Measurements from ENCODE around the gene EHMT1. TPM values are rescaled to one million over a fixed set of nuclear protein-coding genes. Genes with fewer than 3 reads are reported as not detected.

EHMT1 gene
- total RNA-seq, 2 experiments from 2014 or later: 87.1 to 91.4 TPM

DNA sequence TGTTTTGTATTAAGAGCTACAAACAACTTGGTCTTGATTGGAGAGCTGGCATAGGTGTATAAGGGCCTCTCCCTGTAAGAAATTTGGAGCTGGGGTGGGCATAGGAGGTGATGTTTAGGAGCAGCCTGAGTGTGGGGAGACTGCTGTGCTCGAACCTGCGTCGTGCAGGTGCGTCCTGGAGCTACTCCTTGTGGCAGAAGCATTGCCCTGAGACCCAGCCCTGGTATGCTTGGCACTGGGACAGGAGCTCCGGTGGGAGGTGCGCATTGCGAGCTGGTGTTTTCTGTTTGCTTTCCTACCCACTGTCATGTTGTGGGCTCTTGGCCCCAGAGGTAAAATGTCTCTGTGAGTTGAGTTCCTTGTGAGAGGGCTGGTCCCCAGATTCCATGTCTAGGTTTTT is 46.4 kb downstream of the EHMT1 start:
- DNase-seq: no peak
- ChIA-PET POLR2A (no interaction called here), CTCF (interaction anchor here (1.5 kb wide), 1 partner anchor 9 kb away, joined by 3 read pairs; no protein-coding TSS in a partner anchor)
- Mint-ChIP-seq H3K27me3 (no peaks in the 10 kb centered on the region), H3K4me3 (no peak overlapping the region), H3K4me1 (peaks cover 10% of the 10 kb centered on the region), H3K9me3 (no peaks in the 10 kb centered on the region), H3K27ac (no peak overlapping the region), H3K36me3 (ENCODE audit: low read depth) (peaks cover 15% of the 10 kb centered on the region)

- CTCF ChIA-PET: interaction anchor here (1.5 kb wide), 1 partner anchor 8 kb away, joined by 3 read pairs; no protein-coding TSS in a partner anchor
- H3K4me3 Mint-ChIP-seq: no peak overlapping the region
- no peak for DNase-seq
- no peaks in the 10 kb centered on the region for H3K27me3 Mint-ChIP-seq
- H3K9me3 Mint-ChIP-seq: no peaks in the 10 kb centered on the region
- H3K27ac Mint-ChIP-seq: no peak overlapping the region
- H3K4me1 Mint-ChIP-seq: peaks cover 12% of the 10 kb centered on the region
- POLR2A ChIA-PET: no interaction called here
- H3K36me3 Mint-ChIP-seq (ENCODE audit: low read depth): peaks cover 15% of the 10 kb centered on the region
These were observed 47.1 kb downstream of the EHMT1 start for GRCh38 chr9:137665697-137666512.

DNA sequence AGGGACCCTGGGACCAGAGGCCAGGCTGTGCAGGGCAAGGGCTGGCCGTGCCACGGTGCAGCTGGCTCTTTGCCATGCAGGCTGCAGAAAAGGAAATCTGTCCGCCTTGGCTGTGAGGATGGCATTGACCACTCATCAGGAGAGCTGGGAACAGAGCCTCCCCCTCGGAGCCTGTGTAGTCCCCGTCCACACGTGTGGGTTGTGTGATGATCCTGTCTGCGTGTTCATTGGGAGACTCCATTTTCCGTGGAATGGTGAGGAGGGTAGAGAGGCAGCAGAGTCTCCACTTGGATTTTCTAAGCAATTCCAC is 47.7 kb downstream of the EHMT1 start:
- CTCF ChIA-PET: no interaction called here
- H3K9me3 Mint-ChIP-seq: no peaks in the 10 kb centered on the region
- peaks cover 15% of the 10 kb centered on the region for H3K36me3 Mint-ChIP-seq (ENCODE audit: low read depth)
- no peaks in the 10 kb centered on the region for H3K27me3 Mint-ChIP-seq
- no peak for DNase-seq
- peaks cover 12% of the 10 kb centered on the region for H3K4me1 Mint-ChIP-seq
- H3K27ac Mint-ChIP-seq: no peak overlapping the region
- H3K4me3 Mint-ChIP-seq: no peak overlapping the region
- POLR2A ChIA-PET: no interaction called here

DNA sequence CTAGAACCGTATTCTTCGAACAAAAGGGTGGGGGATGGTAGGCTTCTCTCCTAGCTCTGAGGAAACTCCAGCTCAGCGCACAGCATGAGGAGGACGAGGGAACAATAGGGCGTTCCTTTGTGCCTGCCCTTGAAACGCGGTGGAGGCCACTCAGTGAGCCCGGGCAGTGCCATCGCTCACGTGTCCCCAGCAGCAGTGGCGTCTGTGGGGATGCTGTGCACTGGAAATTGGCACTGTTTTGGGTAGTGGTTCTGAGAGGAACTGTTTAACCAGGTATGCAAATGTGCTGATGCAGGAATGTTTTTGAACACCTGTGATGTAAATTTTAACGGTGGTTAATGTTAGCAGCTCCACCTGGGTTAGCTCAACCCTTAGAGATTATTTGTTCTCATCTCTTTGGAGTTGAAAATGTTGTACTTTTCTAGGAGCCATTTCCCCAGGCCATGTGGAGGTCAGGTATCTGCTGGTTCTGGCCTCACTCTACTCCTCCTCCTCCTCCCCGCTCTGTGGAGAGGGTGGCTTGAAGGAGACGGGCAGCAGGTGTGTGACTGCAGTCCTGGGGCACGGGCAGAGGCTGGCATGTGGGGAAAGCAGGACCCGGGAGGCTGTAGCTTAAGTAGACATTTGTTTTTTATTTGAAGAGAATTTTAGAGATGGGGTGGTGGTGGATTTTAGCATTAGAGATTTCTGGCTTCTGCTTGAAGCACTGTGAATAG is 48.3 kb downstream of the EHMT1 start:
- Mint-ChIP-seq H3K36me3 (ENCODE audit: low read depth) (peaks cover 15% of the 10 kb centered on the region), H3K4me1 (peaks cover 12% of the 10 kb centered on the region), H3K9me3 (no peaks in the 10 kb centered on the region), H3K4me3 (no peak overlapping the region), H3K27me3 (no peaks in the 10 kb centered on the region), H3K27ac (no peak overlapping the region)
- no peak for DNase-seq
- POLR2A ChIA-PET: no interaction called here
- CTCF ChIA-PET: no interaction called here

DNA sequence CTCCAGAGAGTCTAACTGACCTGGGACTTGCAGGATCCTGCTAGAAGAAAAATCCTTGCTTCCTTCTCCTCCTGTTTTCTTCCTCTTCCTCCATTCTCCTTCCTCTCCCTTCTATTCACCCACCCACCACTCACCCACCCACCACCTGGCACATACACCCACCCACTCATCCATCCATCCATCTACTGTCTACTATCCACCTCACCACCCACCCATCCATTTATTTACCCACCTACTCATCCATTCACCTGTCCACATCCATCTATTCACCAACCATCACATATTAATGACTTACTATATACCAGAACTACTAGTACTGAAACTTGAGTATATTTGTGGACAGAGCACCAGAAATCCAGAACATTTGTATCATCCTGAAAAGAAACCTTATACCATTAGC is 49.4 kb downstream of the EHMT1 start:
- ChIA-PET CTCF (no interaction called here), POLR2A (no interaction called here)
- H3K4me1 Mint-ChIP-seq: peaks cover 19% of the 10 kb centered on the region
- peaks cover 15% of the 10 kb centered on the region for H3K36me3 Mint-ChIP-seq (ENCODE audit: low read depth)
- H3K4me3 Mint-ChIP-seq: no peak overlapping the region
- H3K9me3 Mint-ChIP-seq: no peaks in the 10 kb centered on the region
- no peaks in the 10 kb centered on the region for H3K27me3 Mint-ChIP-seq
- H3K27ac Mint-ChIP-seq: no peak overlapping the region
- no peak for DNase-seq

- H3K27ac Mint-ChIP-seq: no peak overlapping the region
- H3K4me3 Mint-ChIP-seq: no peak overlapping the region
- H3K27me3 Mint-ChIP-seq: no peaks in the 10 kb centered on the region
- POLR2A ChIA-PET: no interaction called here
- H3K9me3 Mint-ChIP-seq: no peaks in the 10 kb centered on the region
- peaks cover 15% of the 10 kb centered on the region for H3K36me3 Mint-ChIP-seq (ENCODE audit: low read depth)
- DNase-seq: no peak
- CTCF ChIA-PET: interaction anchor here (1.0 kb wide), 1 partner anchor 88 kb away, joined by 3 read pairs; no protein-coding TSS in a partner anchor
- H3K4me1 Mint-ChIP-seq: peaks cover 20% of the 10 kb centered on the region
These were observed 50.5 kb downstream of the EHMT1 start for GRCh38 chr9:137669261-137669672.

DNA sequence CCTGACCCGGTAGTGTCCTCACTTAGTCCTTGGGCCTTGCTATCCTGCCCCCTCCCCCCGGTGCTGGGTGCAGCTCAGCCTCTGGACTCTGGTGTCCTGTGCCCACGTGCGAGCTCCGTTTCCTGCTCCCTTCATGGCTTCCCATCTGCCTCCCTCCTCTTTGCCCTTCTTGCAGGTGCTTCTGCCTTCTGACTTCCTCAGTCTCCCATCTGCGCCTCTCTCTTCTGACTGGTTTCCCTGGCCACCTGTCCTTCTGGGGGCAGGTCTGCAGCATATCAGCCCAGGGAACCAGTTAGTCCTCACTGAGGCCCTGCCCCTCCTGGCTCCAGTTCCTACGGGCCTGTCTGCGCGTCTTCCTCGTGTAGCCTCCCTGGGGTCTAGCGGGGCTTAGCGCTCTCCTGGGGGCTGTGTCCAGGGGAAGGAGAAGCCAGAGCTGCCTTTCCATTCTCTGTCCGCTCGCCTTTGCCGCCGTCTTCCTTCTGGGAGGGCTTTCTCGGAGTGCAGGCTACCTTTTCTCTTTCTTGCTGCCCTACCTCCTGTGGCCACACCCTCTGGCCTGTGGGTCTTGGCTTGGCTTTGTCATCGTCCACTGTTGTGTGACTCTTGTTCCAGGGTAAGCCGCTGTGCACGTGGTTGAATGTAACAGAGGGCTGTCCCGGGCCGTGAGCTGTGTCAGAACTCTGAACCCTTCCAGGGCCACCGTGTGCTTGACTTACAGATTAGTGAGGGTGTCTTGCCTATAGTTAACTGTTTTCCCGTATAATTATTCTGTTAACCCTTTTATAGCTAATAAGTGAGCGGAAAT is 51.8 kb downstream of the EHMT1 start:
- H3K36me3 Mint-ChIP-seq (ENCODE audit: low read depth): peaks cover 13% of the 10 kb centered on the region
- H3K4me1 Mint-ChIP-seq: peaks cover 18% of the 10 kb centered on the region
- CTCF ChIA-PET: interaction anchor here (0.7 to 1.0 kb wide), 3 partner anchors 14 to 428 kb away, joined by 3 to 5 read pairs (median 4); no protein-coding TSS in a partner anchor
- no peak for DNase-seq
- POLR2A ChIA-PET: no interaction called here
- H3K27me3 Mint-ChIP-seq: no peaks in the 10 kb centered on the region
- H3K27ac Mint-ChIP-seq: no peak overlapping the region
- H3K4me3 Mint-ChIP-seq: no peak overlapping the region
- no peaks in the 10 kb centered on the region for H3K9me3 Mint-ChIP-seq

DNA sequence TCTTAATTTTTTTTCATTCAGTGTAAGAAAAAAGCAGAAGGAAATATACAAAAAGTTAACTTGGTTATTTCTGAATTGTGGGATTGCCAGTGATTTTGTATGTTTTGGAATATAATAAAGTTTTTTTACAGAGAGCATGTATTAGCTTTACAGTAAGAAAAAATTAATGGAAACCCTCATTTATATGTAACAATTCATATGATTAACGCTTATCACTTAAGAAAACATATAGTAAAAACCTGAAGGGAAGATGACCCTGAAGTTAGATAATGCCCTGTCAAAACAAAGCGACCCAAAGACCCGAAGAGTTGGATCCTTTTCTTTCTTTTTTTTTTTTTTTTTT is 52.4 kb downstream of the EHMT1 start:
- Mint-ChIP-seq H3K4me1 (peaks cover 18% of the 10 kb centered on the region), H3K9me3 (no peaks in the 10 kb centered on the region), H3K4me3 (no peak overlapping the region), H3K27me3 (no peaks in the 10 kb centered on the region), H3K36me3 (ENCODE audit: low read depth) (peaks cover 13% of the 10 kb centered on the region), H3K27ac (no peak overlapping the region)
- ChIA-PET POLR2A (no interaction called here), CTCF (interaction anchor here (0.7 to 0.9 kb wide), 3 partner anchors 15 to 428 kb away, joined by 4 to 5 read pairs (median 4); no protein-coding TSS in a partner anchor)
- no peak for DNase-seq

- no peaks in the 10 kb centered on the region for H3K27me3 Mint-ChIP-seq
- H3K4me1 Mint-ChIP-seq: peaks cover 18% of the 10 kb centered on the region
- peaks cover 13% of the 10 kb centered on the region for H3K36me3 Mint-ChIP-seq (ENCODE audit: low read depth)
- CTCF ChIA-PET: interaction anchor here (0.9 kb wide), 1 partner anchor 19 kb away, joined by 4 read pairs; no protein-coding TSS in a partner anchor
- POLR2A ChIA-PET: no interaction called here
- no peaks in the 10 kb centered on the region for H3K9me3 Mint-ChIP-seq
- no peak overlapping the region for H3K27ac Mint-ChIP-seq
- no peak for DNase-seq
- no peak overlapping the region for H3K4me3 Mint-ChIP-seq
These were observed 52.9 kb downstream of the EHMT1 start for GRCh38 chr9:137671721-137672120.

GRCh38 chr9:137672907-137673791 is 54.3 kb downstream of the EHMT1 start:
- Mint-ChIP-seq H3K4me1 (peaks cover 20% of the 10 kb centered on the region), H3K27me3 (no peaks in the 10 kb centered on the region), H3K36me3 (ENCODE audit: low read depth) (peaks cover 15% of the 10 kb centered on the region), H3K27ac (no peak overlapping the region), H3K4me3 (no peak overlapping the region), H3K9me3 (no peaks in the 10 kb centered on the region)
- DNase-seq: peak; percentile 43
- POLR2A ChIA-PET: interaction anchor here (1.4 kb wide), 1 partner anchor 53 kb away, joined by 3 read pairs; no protein-coding TSS in a partner anchor
- CTCF ChIA-PET: interaction anchor here (0.6 to 1.6 kb wide), 12 partner anchors 9 to 275 kb away, joined by 3 to 12 read pairs (median 4); partner anchors contain the start of gene EHMT1

DNA sequence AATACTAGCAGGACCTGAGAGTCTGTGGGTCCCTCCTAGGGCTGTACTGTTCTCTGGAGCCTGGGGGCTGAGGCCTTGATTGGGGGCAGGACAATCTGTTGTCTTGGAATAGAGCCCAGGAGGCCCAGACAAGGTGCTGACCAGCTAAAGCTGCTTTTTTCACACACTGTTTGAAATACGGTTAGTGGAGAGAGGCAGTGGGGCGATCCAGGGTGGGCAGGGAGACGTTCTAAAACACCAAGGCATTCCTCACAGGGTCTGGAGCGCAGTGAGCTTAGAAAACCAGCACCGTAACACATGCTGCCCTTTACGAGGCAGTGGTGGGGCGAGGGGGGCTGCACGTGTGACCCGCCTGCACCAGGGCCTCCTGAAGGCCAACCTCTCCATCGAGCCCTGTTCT is 55.1 kb downstream of the EHMT1 start:
- ChIA-PET CTCF (interaction anchor here (1.0 to 1.6 kb wide), 4 partner anchors 9 to 82 kb away, joined by 3 to 6 read pairs (median 4); no protein-coding TSS in a partner anchor), POLR2A (interaction anchor here (1.4 kb wide), 1 partner anchor 54 kb away, joined by 3 read pairs; no protein-coding TSS in a partner anchor)
- DNase-seq: no peak
- Mint-ChIP-seq H3K9me3 (no peaks in the 10 kb centered on the region), H3K4me1 (peaks cover 22% of the 10 kb centered on the region), H3K36me3 (ENCODE audit: low read depth) (peaks cover 18% of the 10 kb centered on the region), H3K27ac (no peak overlapping the region), H3K27me3 (no peaks in the 10 kb centered on the region), H3K4me3 (no peak overlapping the region)

- Mint-ChIP-seq H3K4me1 (peaks cover 19% of the 10 kb centered on the region), H3K4me3 (no peak overlapping the region), H3K27me3 (no peaks in the 10 kb centered on the region), H3K9me3 (no peaks in the 10 kb centered on the region), H3K36me3 (ENCODE audit: low read depth) (peaks cover 12% of the 10 kb centered on the region), H3K27ac (no peak overlapping the region)
- CTCF ChIA-PET: interaction anchor here (1.1 to 1.5 kb wide), 2 partner anchors 9 to 13 kb away, joined by 3 read pairs; no protein-coding TSS in a partner anchor
- POLR2A ChIA-PET: no interaction called here
- no peak for DNase-seq
These were observed 55.6 kb downstream of the EHMT1 start for GRCh38 chr9:137674307-137674975.

Measured in activated CD4-positive, alpha-beta memory T cell treated with anti-CD3 and anti-CD28 coated beads, Interleukin-2, amount 10 ng/mL, durations not matched to agents 7 days and 5 days (primary cell).